Mesothelial cell of epicardium (in vitro differentiated cells): ENCODE data around the gene SMNDC1. TPM values are rescaled to one million over a fixed set of nuclear protein-coding genes. Genes with fewer than 3 reads are reported as not detected.
A peak's percentile ranks its signal among the peaks of the same experiment; 100 is the strongest.

Experiments used
- DNase-seq, 2 experiments: peaks; one replicate each; pipeline ENCODE4 v3.0.0; 2021; ENCODE audit warnings: low spot score in 2 of 2; ENCODE audit not compliant: unreplicated experiment in 2 of 2
- H3K27ac Mint-ChIP-seq: 2 replicates; pipeline ENCODE4 v1.8.0; 2021; ENCODE audit warnings: mixed read lengths
- H3K27me3 Mint-ChIP-seq: 2 replicates; pipeline ENCODE4 v1.8.0; 2021; ENCODE audit warnings: low read depth, mixed read lengths
- H3K36me3 Mint-ChIP-seq: 2 replicates; pipeline ENCODE4 v1.8.0; 2021; ENCODE audit warnings: mixed read lengths
- H3K4me1 Mint-ChIP-seq: 2 replicates; pipeline ENCODE4 v1.8.0; 2021; ENCODE audit warnings: mixed read lengths
- H3K4me3 Mint-ChIP-seq: 2 replicates; pipeline ENCODE4 v1.8.0; 2021; ENCODE audit warnings: mild to moderate bottlenecking, moderate library complexity, mixed read lengths
- H3K9me3 Mint-ChIP-seq: 2 replicates; pipeline ENCODE4 v1.8.0; 2021; ENCODE audit warnings: mixed read lengths
- total RNA-seq: library from RNA; stranded (reverse); gene quantifications from 3 replicates; pipeline ENCODE4 v1.2.1, GENCODE V29; 2021
- TF ChIP-seq, protein P1 (sequence below): fragments of 200-600 bp; sonication (generic); IDR thresholded peaks from one replicate; pipeline ENCODE4 v1.5.0; 2021; ENCODE audit warnings: antibody characterized with exemption; ENCODE audit not compliant: unreplicated experiment

The SMNDC1 gene
- total RNA-seq, 1 donor from 2014 or later = 38.5 TPM

DNA sequence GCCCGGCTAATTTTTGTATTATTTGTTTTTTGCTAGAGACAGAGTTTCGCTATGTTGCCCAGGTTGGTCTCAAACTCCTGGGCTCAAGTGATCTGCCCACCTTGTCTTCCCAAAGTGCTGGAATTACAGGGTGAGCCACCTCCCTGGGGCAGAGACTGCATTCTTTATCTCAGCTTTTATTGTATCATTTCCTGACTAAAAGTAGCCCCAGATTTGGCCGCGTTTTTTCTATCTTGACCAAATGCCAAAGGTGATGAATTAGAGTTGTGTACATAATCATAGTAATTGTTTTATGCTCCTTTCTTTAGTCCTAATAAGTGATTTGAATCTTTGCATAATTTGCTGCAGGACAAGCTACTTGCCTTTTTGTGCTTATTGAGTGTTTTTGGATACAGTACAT lies 3.1 kb upstream of the SMNDC1 start:
- H3K4me1 Mint-ChIP-seq = peaks cover 16% of the 10 kb centered on the region
- H3K4me3 Mint-ChIP-seq = no peak overlapping the region
- H3K36me3 Mint-ChIP-seq = no peaks in the 10 kb centered on the region
- H3K27me3 Mint-ChIP-seq = peaks cover under 1% of the 10 kb centered on the region
- H3K9me3 Mint-ChIP-seq = no peaks in the 10 kb centered on the region
- TF ChIP-seq, protein P1, sequence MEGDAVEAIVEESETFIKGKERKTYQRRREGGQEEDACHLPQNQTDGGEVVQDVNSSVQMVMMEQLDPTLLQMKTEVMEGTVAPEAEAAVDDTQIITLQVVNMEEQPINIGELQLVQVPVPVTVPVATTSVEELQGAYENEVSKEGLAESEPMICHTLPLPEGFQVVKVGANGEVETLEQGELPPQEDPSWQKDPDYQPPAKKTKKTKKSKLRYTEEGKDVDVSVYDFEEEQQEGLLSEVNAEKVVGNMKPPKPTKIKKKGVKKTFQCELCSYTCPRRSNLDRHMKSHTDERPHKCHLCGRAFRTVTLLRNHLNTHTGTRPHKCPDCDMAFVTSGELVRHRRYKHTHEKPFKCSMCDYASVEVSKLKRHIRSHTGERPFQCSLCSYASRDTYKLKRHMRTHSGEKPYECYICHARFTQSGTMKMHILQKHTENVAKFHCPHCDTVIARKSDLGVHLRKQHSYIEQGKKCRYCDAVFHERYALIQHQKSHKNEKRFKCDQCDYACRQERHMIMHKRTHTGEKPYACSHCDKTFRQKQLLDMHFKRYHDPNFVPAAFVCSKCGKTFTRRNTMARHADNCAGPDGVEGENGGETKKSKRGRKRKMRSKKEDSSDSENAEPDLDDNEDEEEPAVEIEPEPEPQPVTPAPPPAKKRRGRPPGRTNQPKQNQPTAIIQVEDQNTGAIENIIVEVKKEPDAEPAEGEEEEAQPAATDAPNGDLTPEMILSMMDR = no peak
- no peak overlapping the region for H3K27ac Mint-ChIP-seq
- DNase-seq = no peak

DNA sequence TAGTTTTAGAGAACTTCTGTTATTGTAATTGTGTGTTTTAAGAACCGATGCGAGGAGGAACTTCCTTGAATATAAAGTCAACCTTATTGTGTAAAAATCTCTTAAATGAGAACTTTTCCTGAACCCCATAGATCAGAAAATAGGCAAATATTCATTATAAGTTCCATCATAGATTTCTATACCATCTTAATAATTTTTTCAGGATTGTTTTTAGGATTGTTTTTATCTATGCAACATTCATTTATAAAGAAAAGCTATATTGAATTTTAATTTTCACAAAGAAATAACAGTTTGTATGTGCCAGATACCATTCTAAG lies 1.7 kb upstream of the SMNDC1 start:
- peaks cover 7% of the 10 kb centered on the region for H3K36me3 Mint-ChIP-seq
- H3K27ac Mint-ChIP-seq = no peak overlapping the region

DNA sequence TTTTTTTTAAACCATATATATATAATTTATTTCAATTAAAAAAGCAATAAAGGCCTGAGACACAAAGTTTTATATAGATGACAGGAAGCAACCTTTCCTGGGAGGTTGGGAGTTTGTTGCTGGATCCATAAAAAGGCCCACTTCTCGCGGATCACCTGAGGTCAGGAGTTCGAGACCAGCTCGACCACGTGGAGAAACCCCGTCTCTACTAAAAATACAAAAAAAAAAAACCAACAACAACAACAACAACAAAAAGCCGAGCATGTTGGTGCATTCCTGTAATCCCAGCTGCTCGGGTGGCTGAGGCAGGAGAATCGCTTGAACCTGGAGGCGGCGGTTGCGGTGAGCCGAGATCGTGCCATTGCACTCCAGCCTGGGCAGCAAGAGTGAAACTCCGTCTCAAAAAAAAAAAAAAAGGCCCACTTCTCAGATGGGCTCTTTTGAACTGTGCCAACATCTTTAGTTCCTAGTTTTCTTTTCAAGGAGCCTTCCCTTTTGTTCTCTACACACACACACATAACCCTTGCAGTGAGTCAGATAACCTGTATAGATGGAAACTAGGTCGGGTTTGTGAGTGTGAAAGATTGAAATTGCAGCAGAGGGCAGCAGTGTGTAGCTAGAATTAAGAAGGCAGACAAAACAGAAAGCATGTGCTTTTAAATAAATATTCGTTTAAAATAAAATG lies 1.2 kb upstream of the SMNDC1 start:
- Mint-ChIP-seq H3K27ac (peak overlapping the region; percentile 99), H3K27me3 (no peaks in the 10 kb centered on the region), H3K4me1 (peaks cover 23% of the 10 kb centered on the region), H3K4me3 (peak overlapping the region; percentile 94), H3K9me3 (no peaks in the 10 kb centered on the region), H3K36me3 (peaks cover 9% of the 10 kb centered on the region)
- DNase-seq = no peak
- TF ChIP-seq, protein P1 = peak; percentile 47

More for the DNA sequence above, 1.7 kb upstream of the SMNDC1 start:
- H3K27me3 Mint-ChIP-seq = no peaks in the 10 kb centered on the region
- DNase-seq = no peak
- TF ChIP-seq, protein P1 = no peak
- H3K4me1 Mint-ChIP-seq = peaks cover 23% of the 10 kb centered on the region
- no peak overlapping the region for H3K4me3 Mint-ChIP-seq
- H3K9me3 Mint-ChIP-seq = no peaks in the 10 kb centered on the region

DNA sequence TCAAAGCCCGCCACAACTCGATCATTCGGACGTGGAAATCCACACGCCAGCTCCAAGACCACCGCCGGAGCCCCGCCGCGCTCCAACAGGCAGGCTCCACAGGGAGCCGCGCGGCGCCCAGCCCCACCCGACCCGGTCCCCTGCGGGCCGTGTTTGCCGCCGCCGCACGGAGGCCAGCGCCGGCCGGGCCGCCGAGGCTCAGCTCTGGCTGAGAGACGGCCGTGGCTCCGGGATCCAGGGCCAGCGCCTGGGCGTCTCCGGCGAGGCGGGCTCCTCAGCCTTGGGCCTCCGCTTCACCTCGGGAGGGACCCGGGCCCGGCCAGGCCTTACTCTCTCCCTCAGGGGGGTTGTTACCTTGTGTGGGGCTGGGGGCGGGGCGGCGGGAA lies 333 bp downstream of the SMNDC1 start:
- Mint-ChIP-seq H3K4me3 (peak overlapping the region; percentile 94), H3K9me3 (no peaks in the 10 kb centered on the region)

DNA sequence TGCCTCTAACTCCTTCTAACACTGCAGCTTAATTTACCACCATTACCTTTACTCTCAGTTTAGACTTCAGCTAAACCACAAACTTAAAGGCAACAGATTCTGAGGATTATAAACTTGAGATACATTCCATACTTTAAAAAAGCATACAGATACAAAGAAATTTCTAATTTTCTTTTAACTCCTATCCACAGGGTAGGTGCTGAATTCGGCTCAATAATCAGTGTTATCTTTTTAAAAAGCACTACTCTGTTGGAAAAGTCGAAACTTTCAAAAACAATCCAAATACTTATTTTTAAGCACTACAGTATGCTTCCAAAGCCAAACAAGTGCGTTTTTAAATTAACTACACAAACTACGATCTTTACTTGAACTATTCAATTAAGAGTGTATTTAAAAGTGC lies 1.0 kb downstream of the SMNDC1 start:
- TF ChIP-seq, protein P1 = no peak
- Mint-ChIP-seq H3K9me3 (no peaks in the 10 kb centered on the region), H3K4me3 (peak overlapping the region; percentile 94), H3K4me1 (peaks cover 24% of the 10 kb centered on the region), H3K27ac (peak overlapping the region; percentile 99), H3K36me3 (peaks cover 10% of the 10 kb centered on the region), H3K27me3 (no peaks in the 10 kb centered on the region)
- DNase-seq = no peak

More for the DNA sequence above, 333 bp downstream of the SMNDC1 start:
- Mint-ChIP-seq H3K27me3 (no peaks in the 10 kb centered on the region), H3K4me1 (peaks cover 24% of the 10 kb centered on the region), H3K27ac (peak overlapping the region; percentile 99), H3K36me3 (peaks cover 10% of the 10 kb centered on the region)
- TF ChIP-seq, protein P1 = no peak
- DNase-seq = peak; percentile 19 to 64

DNA sequence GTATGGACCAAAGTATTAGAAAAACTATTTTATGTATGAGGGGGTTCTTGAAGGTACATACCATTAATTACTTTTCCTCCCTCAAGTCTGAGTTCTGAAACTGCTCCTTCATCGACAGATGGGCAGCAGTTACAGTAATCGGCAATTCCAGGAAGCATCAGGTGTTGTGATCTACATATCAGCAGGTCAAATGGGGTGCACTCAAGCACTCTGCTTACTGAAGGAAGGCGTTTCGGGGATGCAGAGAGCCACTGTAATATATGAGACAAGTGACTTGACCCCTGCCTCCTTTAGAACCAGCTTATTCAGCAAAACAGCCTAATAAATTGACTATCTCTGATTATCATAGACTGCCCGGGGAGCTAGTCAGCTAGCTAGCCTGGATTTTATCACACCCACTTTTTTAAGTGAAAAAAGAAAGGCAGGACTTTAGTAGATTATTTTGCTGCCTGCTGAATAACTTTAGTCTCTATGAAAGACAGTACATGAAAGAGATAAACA lies 4.2 kb downstream of the SMNDC1 start:
- no peak for DNase-seq
- Mint-ChIP-seq H3K4me1 (peaks cover 20% of the 10 kb centered on the region), H3K9me3 (no peaks in the 10 kb centered on the region), H3K4me3 (no peak overlapping the region), H3K27me3 (no peaks in the 10 kb centered on the region), H3K27ac (no peak overlapping the region), H3K36me3 (peaks cover 29% of the 10 kb centered on the region)
- TF ChIP-seq, protein P1 = no peak
